WTC11 (cell line): Measurements from ENCODE around the gene ETS2. TPM values are rescaled to one million over a fixed set of nuclear protein-coding genes. Genes with fewer than 3 reads are reported as not detected.
A peak's percentile ranks its signal among the peaks of the same experiment; 100 is the strongest.

Experiments used
- ATAC-seq: fragments of 200-7000 bp; cut with Tn5 transposase; 2 replicates; pipeline ENCODE4 v1.10.0; 2021; ENCODE audit warnings: mild to moderate bottlenecking, moderate library complexity
- CTCF ChIA-PET: fragments of 300-600 bp; sonication (Branson Sonifier 250); formaldehyde crosslinking; loops from one replicate; lab custom pipeline; 2021; ENCODE audit warnings: antibody characterized with exemption; lab: Charles Lee
- POLR2A ChIA-PET: fragments of 350-600 bp; sonication (Branson Sonifier 250); formaldehyde crosslinking; loops from one replicate; lab custom pipeline; 2021; ENCODE audit warnings: antibody characterized with exemption; lab: Charles Lee
- DNase-seq: peaks from one replicate; pipeline ENCODE4 v3.0.0; 2021; ENCODE audit warnings: low spot score
- H3K27ac Mint-ChIP-seq: 2 replicates; pipeline ENCODE4 v1.8.0; 2021; ENCODE audit warnings: mixed read lengths
- H3K27me3 Mint-ChIP-seq: 2 replicates; pipeline ENCODE4 v1.8.0; 2021; ENCODE audit warnings: low read depth, mild to moderate bottlenecking, moderate library complexity, mixed read lengths
- H3K36me3 Mint-ChIP-seq: 2 replicates; pipeline ENCODE4 v1.8.0; 2021; ENCODE audit warnings: mixed read lengths
- H3K4me1 Mint-ChIP-seq: 2 replicates; pipeline ENCODE4 v1.8.0; 2022; ENCODE audit warnings: mixed read lengths
- H3K4me3 Mint-ChIP-seq: 2 replicates; pipeline ENCODE4 v1.8.0; 2021; ENCODE audit warnings: mild to moderate bottlenecking, moderate library complexity, mixed read lengths
- H3K9me3 Mint-ChIP-seq: 2 replicates; pipeline ENCODE4 v1.8.0; 2021; ENCODE audit warnings: mixed read lengths
- AFF4 ChIP-seq: sonication (generic); formaldehyde crosslinking; IDR thresholded peaks from 2 replicates; pipeline ENCODE4 v1.8.1; 2023; ENCODE audit warnings: mild to moderate bottlenecking, missing genetic modification reagents, borderline replicate concordance
- ATF1 ChIP-seq: sonication (generic); formaldehyde crosslinking; IDR thresholded peaks from 2 replicates; pipeline ENCODE4 v1.8.1; 2023; ENCODE audit warnings: mild to moderate bottlenecking, moderate library complexity, missing genetic modification reagents
- GABPB1 ChIP-seq: sonication (generic); formaldehyde crosslinking; IDR thresholded peaks from 2 replicates; pipeline ENCODE4 v1.8.1; 2023; ENCODE audit warnings: mild to moderate bottlenecking, missing genetic modification reagents
- HMGA2 ChIP-seq: fragments of 250-450 bp; sonication (Bioruptor Pico); IDR thresholded peaks from 2 replicates; pipeline ENCODE4 v1.4.0; 2021; ENCODE audit warnings: mild to moderate bottlenecking, moderate library complexity
- IRF2 ChIP-seq: sonication (generic); formaldehyde crosslinking; IDR thresholded peaks from 2 replicates; pipeline ENCODE4 v1.8.0; 2022; ENCODE audit warnings: low read depth, missing genetic modification reagents, borderline replicate concordance
- KAT7 ChIP-seq: sonication (generic); formaldehyde crosslinking; IDR thresholded peaks from 2 replicates; pipeline ENCODE4 v1.8.1; 2023; ENCODE audit warnings: missing genetic modification reagents, mild to moderate bottlenecking, borderline replicate concordance
- MLX ChIP-seq: sonication (generic); formaldehyde crosslinking; IDR thresholded peaks from 2 replicates; pipeline ENCODE4 v1.8.1; 2023; ENCODE audit warnings: mild to moderate bottlenecking, missing genetic modification reagents, moderate library complexity
- NFATC4 ChIP-seq: fragments of 250-450 bp; sonication (Bioruptor Pico); IDR thresholded peaks from 2 replicates; pipeline ENCODE4 v1.9.0; 2021; ENCODE audit warnings: mild to moderate bottlenecking
- RORB ChIP-seq: fragments of 250-450 bp; sonication (Bioruptor Pico); IDR thresholded peaks from 2 replicates; pipeline ENCODE4 v1.9.0; 2021; ENCODE audit warnings: mild to moderate bottlenecking
- SMAD3 ChIP-seq: sonication (generic); formaldehyde crosslinking; IDR thresholded peaks from 2 replicates; pipeline ENCODE4 v1.8.0; 2022; ENCODE audit warnings: missing genetic modification reagents, mild to moderate bottlenecking, borderline replicate concordance
- TP53 ChIP-seq: sonication (generic); formaldehyde crosslinking; IDR thresholded peaks from 2 replicates; pipeline ENCODE4 v1.8.1; 2023; ENCODE audit warnings: mild to moderate bottlenecking, missing genetic modification reagents
- USF2 ChIP-seq: sonication (generic); formaldehyde crosslinking; IDR thresholded peaks from 2 replicates; pipeline ENCODE4 v1.8.1; 2023; ENCODE audit warnings: mild to moderate bottlenecking, missing genetic modification reagents, moderate library complexity
- ZNF219 ChIP-seq: sonication (generic); formaldehyde crosslinking; IDR thresholded peaks from 2 replicates; pipeline ENCODE4 v1.8.0; 2023; ENCODE audit warnings: missing genetic modification reagents, mild to moderate bottlenecking, borderline replicate concordance
- ZNF263 ChIP-seq: sonication (generic); formaldehyde crosslinking; IDR thresholded peaks from 2 replicates; pipeline ENCODE4 v1.8.1; 2022; ENCODE audit warnings: low read depth, mild to moderate bottlenecking, moderate library complexity, missing genetic modification reagents
- ZNF317 ChIP-seq: sonication (generic); formaldehyde crosslinking; IDR thresholded peaks from 2 replicates; pipeline ENCODE4 v1.8.1; 2023; ENCODE audit warnings: low read depth, mild to moderate bottlenecking, moderate library complexity, missing genetic modification reagents, borderline replicate concordance
- ZSCAN18 ChIP-seq: fragments of 250-450 bp; sonication (Bioruptor Pico); IDR thresholded peaks from 2 replicates; pipeline ENCODE4 v2.1.2; 2022; ENCODE audit warnings: mild to moderate bottlenecking, moderate library complexity
- total RNA-seq: library from RNA; stranded (reverse); gene quantifications from 3 replicates; pipeline ENCODE4 v1.2.3, GENCODE V29; 2021

ETS2 gene
- total RNA-seq, 1 experiment from 2014 or later: 56.4 TPM

- TF ChIP-seq MLX: no peak
- TF ChIP-seq RORB (CRISPR knock-in tag): no peak
- TF ChIP-seq NFATC4: no peak
These were observed 20.2 kb upstream of the ETS2 start (continued) for GRCh38 chr21:38785483-38785882.

- H3K4me1 Mint-ChIP-seq: peaks cover 27% of the 10 kb centered on the region
- POLR2A ChIA-PET: no interaction called here
- no peaks in the 10 kb centered on the region; the same call in 1 of the 2 replicates for H3K27me3 Mint-ChIP-seq
- H3K9me3 Mint-ChIP-seq: peaks cover 12% of the 10 kb centered on the region
- peaks cover 11% of the 10 kb centered on the region for H3K36me3 Mint-ChIP-seq
- no peak for ATAC-seq
- CTCF ChIA-PET: interaction anchor here (1.0 to 2.0 kb wide), 3 partner anchors 10 to 53 kb away, joined by 4 to 7 read pairs (median 6); no protein-coding TSS in a partner anchor
- no peak for DNase-seq
- TF ChIP-seq MLX (no peak), ZNF219 (no peak), USF2 (CRISPR knock-in tag) (no peak), AFF4 (CRISPR knock-in tag) (no peak), TP53 (CRISPR knock-in tag) (no peak), HMGA2 (CRISPR knock-in tag) (no peak), IRF2 (CRISPR knock-in tag) (no peak), ZNF263 (CRISPR knock-in tag) (no peak), SMAD3 (CRISPR knock-in tag) (no peak), ATF1 (CRISPR knock-in tag) (no peak), ZSCAN18 (CRISPR knock-in tag) (no peak), KAT7 (CRISPR knock-in tag) (no peak)
- H3K4me3 Mint-ChIP-seq: no peak overlapping the region
- no peak overlapping the region for H3K27ac Mint-ChIP-seq
These were observed 18.7 kb upstream of the ETS2 start for GRCh38 chr21:38787016-38787415.

- CTCF ChIA-PET: interaction anchor here (0.6 to 1.4 kb wide), 4 partner anchors 9 to 340 kb away, joined by 3 to 7 read pairs (median 4); no protein-coding TSS in a partner anchor
- no peak overlapping the region for H3K4me3 Mint-ChIP-seq
- TF ChIP-seq ZNF317 (CRISPR knock-in tag) (no peak), GABPB1 (CRISPR knock-in tag) (peak; percentile 57)
- TF ChIP-seq, all 79 proteins: peak for 1
- peak; percentile 72 for ATAC-seq
- Mint-ChIP-seq H3K9me3 (peaks cover 6% of the 10 kb centered on the region), H3K36me3 (peaks cover 6% of the 10 kb centered on the region), H3K27me3 (no peaks in the 10 kb centered on the region; the same call in 1 of the 2 replicates), H3K27ac (no peak overlapping the region), H3K4me1 (peaks cover 27% of the 10 kb centered on the region)
- POLR2A ChIA-PET: no interaction called here
- DNase-seq: no peak
These were observed 18.1 kb upstream of the ETS2 start for GRCh38 chr21:38787461-38788274.
